Lower leg skin (tissue), 3 donors: Measurements from ENCODE around the gene SETDB2.

Experiments used
- CTCF ChIP-seq, 3 donors: fragments of 450-650 bp; IDR thresholded peaks; one replicate each; pipeline ENCODE4 v1.5.1; 2016; ENCODE audit warnings: antibody characterized with exemption in 3 of 3, mild to moderate bottlenecking in 3 of 3, moderate library complexity in 2 of 3
- POLR2A ChIP-seq, 2 donors: fragments of 450-650 bp; IDR thresholded peaks; one replicate each; pipeline ENCODE4 v1.6.1; 2016 to 2017; ENCODE audit warnings: antibody characterized with exemption in 2 of 2, mild to moderate bottlenecking in 1 of 2, moderate library complexity in 1 of 2

- TF ChIP-seq POLR2A (IDR thresholded peaks at IDR 0.05) (no peak), CTCF (IDR thresholded peaks at IDR 0.05) (no peak)
Measured at GRCh38 chr13:49543656-49544055, 99.6 kb downstream of the SETDB2 start.
